ENCODE data around the gene TROAP.

The TROAP gene

GRCh38 chr12:49344486-49345050, 21.5 kb downstream of the TROAP start:
- DNase-seq = no peak

DNA sequence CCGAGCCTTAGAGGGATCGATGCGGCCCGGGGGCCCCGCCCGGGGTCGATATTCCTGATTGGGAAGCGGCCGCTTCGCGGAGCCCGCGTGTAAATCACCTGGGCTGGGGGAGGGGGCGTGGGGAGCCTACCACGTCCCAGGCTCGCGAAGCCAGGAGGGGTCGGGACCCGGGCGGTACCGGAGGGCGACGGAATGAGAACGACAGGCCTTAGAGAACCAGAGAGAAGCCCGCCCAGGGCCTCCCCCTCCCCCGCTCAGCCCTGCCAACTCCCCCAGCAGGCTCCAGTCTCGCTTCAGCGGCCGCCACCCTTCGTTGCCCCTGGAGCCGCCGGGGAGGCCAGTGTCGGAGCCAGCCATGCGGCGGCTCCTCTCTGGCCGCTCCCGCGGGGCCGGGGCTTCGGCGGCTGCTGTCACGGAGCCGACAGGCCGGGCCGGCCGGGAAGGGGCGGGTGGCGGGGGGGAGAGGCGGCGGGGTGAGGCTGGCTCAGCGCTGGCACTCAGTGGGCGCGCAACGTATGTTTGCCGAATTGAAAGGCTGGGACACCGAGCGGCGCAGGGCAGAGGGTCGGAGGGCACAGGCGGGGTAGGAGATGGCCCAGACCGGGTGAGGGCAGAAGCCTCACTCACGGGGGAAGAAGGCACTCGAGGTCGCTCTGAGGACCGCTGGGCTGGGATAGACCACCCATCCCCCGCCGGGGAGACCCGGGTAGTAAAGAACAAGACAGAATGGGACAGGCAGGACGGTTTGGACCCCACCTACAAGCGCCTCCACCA, 22.2 kb downstream of the TROAP start:
- peak; percentile 41 for DNase-seq

GRCh38 chr12:49345825-49346658, 23.0 kb downstream of the TROAP start:
- no peak for DNase-seq

DNA sequence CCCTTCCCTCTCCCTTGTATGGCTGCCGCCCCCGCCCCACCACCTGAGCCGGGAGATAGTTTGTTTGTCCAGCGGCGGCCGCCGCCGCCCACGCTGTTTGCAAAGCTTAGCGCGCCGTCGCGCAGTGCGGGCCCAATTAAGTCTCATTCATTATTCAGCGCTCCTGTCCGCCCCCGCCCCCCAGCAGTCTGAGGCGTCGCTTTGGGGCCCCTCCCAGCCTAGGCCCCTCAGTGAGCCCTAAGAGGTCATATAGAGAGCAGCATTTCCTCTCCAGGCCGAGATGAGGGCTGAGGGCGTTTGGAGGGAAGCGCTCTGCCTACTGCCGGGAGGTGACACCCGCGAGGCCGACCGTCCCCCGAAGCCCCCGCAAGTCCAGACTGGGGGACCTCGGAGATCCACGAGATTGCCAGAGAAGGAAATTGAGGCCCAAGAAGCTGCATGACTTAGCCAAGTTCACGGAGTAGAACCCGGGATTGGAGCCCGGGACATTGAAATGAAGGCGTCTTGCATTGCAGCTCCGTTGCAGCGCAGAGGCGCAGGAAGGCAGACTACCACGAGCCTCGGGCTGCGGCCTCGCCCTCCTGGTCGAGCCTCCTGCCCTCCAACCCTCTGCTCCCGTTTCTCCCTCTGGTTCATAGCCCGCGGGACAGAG, 23.7 kb downstream of the TROAP start, which contains the start of gene DNAJC22:
Gene DNAJC22 (plus strand): TSS at position 230 of the 652 bp plus-strand sequence. CDS start 1,985 bp downstream, outside the sequence.
- DNase-seq = peak; percentile 77

GRCh38 chr12:49347311-49348193, 24.5 kb downstream of the TROAP start:
- peak; percentile 85 for DNase-seq

DNA sequence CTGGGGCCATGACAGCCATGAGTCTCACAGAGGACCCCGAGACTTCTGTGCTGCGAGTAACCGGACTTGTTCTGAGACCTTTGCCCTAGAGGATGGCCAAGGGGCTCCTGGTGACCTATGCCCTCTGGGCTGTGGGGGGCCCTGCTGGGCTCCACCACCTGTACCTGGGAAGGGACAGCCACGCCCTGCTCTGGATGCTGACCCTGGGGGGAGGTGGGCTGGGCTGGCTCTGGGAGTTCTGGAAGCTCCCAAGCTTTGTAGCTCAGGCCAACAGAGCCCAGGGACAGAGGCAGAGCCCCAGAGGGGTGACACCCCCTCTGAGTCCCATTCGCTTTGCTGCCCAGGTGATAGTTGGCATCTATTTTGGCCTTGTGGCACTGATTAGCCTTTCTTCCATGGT, 25.7 kb downstream of the TROAP start:
- no peak for DNase-seq

GRCh38 chr12:49349266-49349665, 26.2 kb downstream of the TROAP start:
- DNase-seq = no peak

DNA sequence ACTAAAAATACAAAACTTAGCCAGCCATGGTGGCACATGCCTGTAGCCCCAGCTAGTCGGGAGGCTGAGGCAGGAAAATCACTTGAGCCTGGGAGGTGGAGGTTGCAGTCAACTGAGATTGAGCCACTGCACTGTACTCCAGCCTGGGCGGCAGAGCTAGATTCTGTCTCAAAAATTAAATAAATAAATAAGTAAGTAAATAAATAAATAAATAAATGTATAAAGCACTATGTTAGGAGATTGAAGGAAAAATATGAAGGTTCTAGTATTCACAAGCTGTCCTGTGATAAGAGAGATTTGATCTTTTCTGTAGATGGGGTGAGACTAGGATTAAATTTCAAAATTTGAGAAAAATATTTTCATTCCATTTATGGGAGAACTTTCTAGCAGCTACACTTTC, 29.3 kb downstream of the TROAP start:
- DNase-seq = no peak

DNA sequence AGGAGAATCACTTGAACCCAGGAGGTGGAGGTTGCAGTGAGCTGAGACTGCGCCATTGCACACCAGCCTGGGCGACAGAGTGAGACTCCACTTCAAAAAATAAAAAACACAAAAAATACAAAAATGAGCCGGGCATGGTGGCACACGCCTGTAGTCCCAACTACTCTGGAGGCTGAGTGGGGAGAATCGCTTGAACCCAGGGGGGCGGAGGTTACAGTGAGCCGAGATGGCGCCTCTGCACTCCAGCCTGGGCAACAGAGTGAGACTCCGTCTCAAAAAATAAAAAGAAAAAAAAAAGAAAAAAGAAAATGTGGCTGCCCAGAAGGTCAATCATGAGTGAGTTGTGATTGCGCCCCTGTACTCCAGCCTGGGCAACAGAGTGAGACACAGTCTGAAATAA, 32.9 kb downstream of the TROAP start:
- DNase-seq = no peak

- no peak for DNase-seq
Observed at GRCh38 chr12:49357103-49357678, 34.1 kb downstream of the TROAP start.

GRCh38 chr12:49358483-49359141, 35.6 kb downstream of the TROAP start:
- DNase-seq = peak; percentile 28

GRCh38 chr12:49359671-49360070, 36.6 kb downstream of the TROAP start:
- no peak for DNase-seq

DNA sequence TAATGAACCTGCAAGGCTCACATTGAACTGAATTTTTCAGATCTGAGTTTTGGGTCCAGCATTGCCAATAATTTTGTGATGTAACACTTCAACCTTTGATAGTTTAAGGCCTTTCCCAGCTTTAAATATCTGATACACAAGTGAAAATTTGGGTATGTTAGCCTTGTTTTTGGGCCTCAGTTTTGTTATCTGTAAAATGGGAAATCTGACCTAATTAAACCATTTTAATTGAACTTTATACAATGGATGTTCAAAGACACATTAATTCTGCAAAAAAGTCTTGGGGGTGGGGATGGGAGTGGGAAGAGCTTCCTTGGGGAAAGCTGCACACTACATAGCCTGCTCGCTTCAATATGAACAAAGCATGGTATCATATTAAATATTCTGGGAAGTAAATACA, 39.0 kb downstream of the TROAP start:
- DNase-seq = no peak

DNA sequence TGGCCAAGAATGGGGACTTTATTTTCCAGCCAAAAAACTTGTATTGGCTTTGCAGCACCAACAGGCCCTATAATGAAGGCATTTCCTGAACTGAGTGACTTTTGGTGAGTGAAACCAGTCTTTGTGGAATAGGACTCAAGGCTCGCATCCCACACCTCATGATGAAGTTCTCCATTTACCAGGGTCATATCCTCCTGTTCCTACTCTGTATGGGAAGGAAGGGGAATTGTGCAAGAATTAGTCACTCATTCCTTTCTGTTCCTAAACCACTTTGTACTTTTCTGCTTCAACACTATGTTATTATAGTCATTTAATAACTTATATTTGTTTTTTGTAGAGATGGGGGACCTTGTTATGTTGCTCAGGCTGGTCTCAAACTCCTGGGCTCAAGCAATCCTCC, 41.9 kb downstream of the TROAP start:
- no peak for DNase-seq

DNA sequence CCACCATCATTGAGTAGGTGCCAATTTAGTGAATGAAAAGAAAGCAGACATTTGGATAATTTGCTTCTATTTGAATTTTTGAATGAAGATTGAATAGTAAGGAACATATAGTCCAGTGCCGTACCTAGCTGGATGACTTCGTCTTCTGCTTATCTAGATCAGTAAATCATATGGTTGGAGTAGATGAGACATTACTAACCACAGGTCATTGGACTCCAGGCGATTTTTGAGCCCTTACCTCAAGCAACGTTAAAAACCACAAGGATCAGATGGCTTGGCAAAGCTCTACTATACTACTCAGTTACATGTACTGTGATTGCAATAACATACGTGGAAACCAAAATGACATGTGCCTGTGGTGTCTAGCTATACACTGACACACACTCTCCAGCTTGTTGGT, 42.5 kb downstream of the TROAP start:
- DNase-seq = no peak

DNA sequence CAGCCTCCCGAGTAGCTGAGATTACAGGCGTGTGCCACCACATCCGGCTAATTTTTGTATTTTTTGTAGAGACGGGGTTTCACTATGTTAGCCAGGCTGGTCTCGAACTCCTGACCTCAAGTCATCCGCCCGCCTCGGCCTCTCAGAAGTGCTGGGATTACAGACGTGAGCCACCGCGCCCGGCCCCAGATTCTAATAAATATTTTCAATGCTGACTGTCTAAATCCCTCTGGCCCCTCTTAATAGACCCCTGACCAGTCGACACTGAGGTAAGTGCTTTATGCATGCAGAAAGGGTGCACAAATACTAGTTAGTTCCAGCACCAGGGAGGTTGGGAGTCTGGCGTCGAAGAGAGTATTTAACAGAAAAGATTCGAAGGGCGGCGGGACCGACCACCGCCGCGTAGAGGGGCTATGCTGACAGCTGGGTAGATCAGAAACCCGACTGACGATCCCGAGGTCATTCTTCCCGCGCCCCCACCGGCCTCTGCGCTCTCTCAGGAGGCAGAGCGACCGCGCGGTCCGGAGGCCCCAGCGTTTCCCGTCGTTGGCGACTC, 43.1 kb downstream of the TROAP start:
- DNase-seq = no peak

GRCh38 chr12:49366652-49367380, 43.8 kb downstream of the TROAP start:
- DNase-seq = peak; percentile 90

GRCh38 chr12:49367381-49368239, 44.6 kb downstream of the TROAP start, which contains the start of gene SPATS2:
SPATS2 (plus strand) TSS chr12:49367462; CDS start chr12:49461013, 93,551 bp downstream.
- DNase-seq = no peak

DNA sequence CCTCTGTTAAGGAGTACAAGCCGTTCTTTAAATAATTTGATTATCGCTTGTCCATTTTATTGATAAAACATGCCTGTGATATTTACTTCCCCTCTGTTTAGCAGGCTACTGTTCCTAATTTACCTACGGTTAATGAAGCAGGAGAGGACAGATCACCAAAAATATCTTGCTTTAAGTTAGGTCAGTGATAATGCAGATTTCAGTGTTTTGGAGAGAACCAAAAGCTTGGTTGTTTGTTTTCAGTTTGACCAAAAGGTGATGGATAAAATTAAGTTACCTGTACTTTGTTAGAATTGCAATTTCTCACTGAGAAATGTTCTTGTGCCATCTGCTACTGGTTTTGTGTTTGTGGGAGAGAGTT, 45.2 kb downstream of the TROAP start:
- no peak for DNase-seq

Data from DMS79 (cell line).